ACC112 (cell line): Measurements from ENCODE around the gene SLC15A1.

Source experiments
- H2AFZ ChIP-seq: fragments of 200-600 bp; sonication (generic); one replicate; pipeline ENCODE4 v1.6.0; 2017; ENCODE audit warnings: antibody characterized with exemption, low read length; ENCODE audit not compliant: unreplicated experiment
- H3K27ac ChIP-seq: fragments of 200-600 bp; sonication (generic); 2 replicates; pipeline ENCODE4 v1.5.1; 2014; ENCODE audit warnings: low read depth, mild to moderate bottlenecking, antibody characterized with exemption, low read length, moderate library complexity
- H3K27me3 ChIP-seq: fragments of 200-600 bp; sonication (generic); 2 replicates; pipeline ENCODE4 v1.6.1; 2014; ENCODE audit warnings: mild to moderate bottlenecking, antibody characterized with exemption, low read length, moderate library complexity, mixed read lengths; ENCODE audit not compliant: insufficient read depth
- H3K36me3 ChIP-seq: fragments of 200-600 bp; sonication (generic); 2 replicates; pipeline ENCODE4 v1.6.1; 2016; ENCODE audit warnings: mild to moderate bottlenecking, antibody characterized with exemption, low read length, moderate library complexity, mixed read lengths; ENCODE audit not compliant: insufficient read depth
- H3K4me1 ChIP-seq: fragments of 200-600 bp; sonication (generic); one replicate; pipeline ENCODE4 v1.6.1; 2016; ENCODE audit warnings: low read length, mixed read lengths; ENCODE audit not compliant: insufficient read depth, unreplicated experiment, control insufficient read depth
- H3K4me3 ChIP-seq: fragments of 200-600 bp; sonication (generic); 2 replicates; pipeline ENCODE4 v1.5.1; 2014; ENCODE audit warnings: mild to moderate bottlenecking, low read depth, low read length
- H3K79me2 ChIP-seq: fragments of 200-600 bp; sonication (generic); one replicate; pipeline ENCODE4 v1.6.0; 2016; ENCODE audit warnings: low read length; ENCODE audit not compliant: control insufficient read depth, unreplicated experiment, insufficient read depth

SLC15A1 gene

GRCh38 chr13:98706446-98707110, 45.9 kb downstream of the SLC15A1 start:
- Histone ChIP-seq H3K27me3 (peaks cover 3% of the 10 kb centered on the region), H2AFZ (no peak overlapping the region), H3K79me2 (no peaks in the 10 kb centered on the region), H3K4me1 (no peaks in the 10 kb centered on the region), H3K27ac (no peak overlapping the region), H3K4me3 (no peak overlapping the region), H3K36me3 (no peaks in the 10 kb centered on the region)

DNA sequence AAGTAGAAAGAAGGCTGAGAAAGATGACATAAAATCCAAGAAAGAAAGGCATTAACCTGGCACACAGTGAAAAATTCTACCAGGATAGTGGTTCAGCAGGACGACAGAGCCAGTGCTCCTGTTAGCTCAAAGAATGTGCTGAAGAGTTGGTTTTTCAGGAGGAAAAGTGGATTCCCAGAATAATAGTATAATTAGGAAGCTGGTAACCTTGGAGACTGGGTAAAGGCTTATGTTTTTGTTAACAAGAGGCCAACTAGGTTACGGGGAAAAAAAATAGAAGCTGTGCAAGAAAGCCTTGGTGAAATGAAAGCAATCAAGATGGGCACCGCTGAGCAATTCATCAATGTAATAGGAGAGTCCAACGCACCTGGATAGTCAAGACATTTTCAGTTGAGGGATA, 54.7 kb downstream of the SLC15A1 start:
- H3K4me3 ChIP-seq = no peak overlapping the region
- no peak overlapping the region for H3K27ac ChIP-seq
- H3K79me2 ChIP-seq = no peaks in the 10 kb centered on the region
- no peak overlapping the region for H2AFZ ChIP-seq
- H3K36me3 ChIP-seq = no peaks in the 10 kb centered on the region
- no peaks in the 10 kb centered on the region for H3K4me1 ChIP-seq
- no peaks in the 10 kb centered on the region; the same call in 1 of the 2 replicates for H3K27me3 ChIP-seq

- Histone ChIP-seq H3K36me3 (no peaks in the 10 kb centered on the region), H3K79me2 (no peaks in the 10 kb centered on the region), H3K4me3 (no peak overlapping the region), H3K27ac (no peak overlapping the region), H3K27me3 (no peaks in the 10 kb centered on the region), H2AFZ (no peak overlapping the region), H3K4me1 (no peaks in the 10 kb centered on the region)
Measured at GRCh38 chr13:98693756-98694155, 58.7 kb downstream of the SLC15A1 start.

DNA sequence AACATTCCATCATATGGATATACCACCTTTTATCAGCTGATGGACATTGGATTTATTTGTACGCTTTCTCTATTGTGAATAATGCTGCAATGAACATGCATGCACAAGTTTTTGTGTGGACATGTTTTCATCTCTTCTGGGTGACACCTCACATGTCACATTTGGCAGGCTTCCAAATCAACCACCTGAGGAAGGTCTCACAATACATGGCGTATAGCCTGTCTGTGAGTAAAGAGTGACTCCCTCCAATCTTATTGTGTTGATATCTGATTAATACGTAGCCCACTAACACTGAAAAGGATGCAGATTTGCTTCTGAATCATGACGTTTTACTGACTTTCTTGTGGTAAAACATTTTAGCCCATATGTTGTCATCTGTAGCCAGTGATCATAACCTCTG, 61.1 kb downstream of the SLC15A1 start:
- H3K79me2 ChIP-seq = no peaks in the 10 kb centered on the region
- H3K36me3 ChIP-seq = no peaks in the 10 kb centered on the region
- no peak overlapping the region for H2AFZ ChIP-seq
- H3K27me3 ChIP-seq = peaks cover 3% of the 10 kb centered on the region; the same call in 1 of the 2 replicates
- no peak overlapping the region for H3K27ac ChIP-seq
- no peaks in the 10 kb centered on the region for H3K4me1 ChIP-seq
- H3K4me3 ChIP-seq = no peak overlapping the region

DNA sequence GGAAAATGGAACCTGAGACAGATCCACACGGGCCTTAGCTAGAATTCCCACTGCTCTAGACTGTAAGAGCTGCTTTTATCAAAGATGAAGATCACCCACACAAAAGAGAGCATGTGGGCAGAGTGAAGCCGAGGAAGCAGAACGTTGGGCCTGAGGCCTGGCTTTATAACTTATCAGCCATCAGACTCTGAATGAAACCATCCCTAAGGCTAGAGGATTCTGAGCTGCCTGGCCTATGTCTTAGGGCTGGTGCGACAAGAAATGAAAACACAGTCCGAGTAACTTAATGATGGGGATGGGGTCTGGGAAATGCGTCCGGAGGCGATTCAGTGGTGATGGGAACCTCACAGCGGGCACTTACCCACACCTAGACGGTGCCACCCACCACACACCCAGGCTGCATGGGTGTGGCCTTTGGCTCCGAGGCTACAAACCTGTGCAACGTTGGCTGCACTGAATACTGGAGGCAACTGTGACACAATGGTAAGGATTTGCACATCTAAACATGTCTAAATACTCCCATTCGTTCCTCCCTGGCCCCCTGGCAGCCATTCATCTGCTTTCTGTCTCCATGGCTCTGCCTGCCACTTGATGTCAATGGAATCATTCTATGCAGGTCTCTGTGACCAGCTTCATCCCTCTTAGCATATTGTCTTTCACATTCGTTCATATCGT, 62.0 kb downstream of the SLC15A1 start:
- Histone ChIP-seq H3K36me3 (no peaks in the 10 kb centered on the region), H3K27ac (no peak overlapping the region), H3K79me2 (no peaks in the 10 kb centered on the region), H3K27me3 (peaks cover 8% of the 10 kb centered on the region; the same call in 1 of the 2 replicates), H3K4me1 (no peaks in the 10 kb centered on the region), H2AFZ (no peak overlapping the region), H3K4me3 (no peak overlapping the region)

DNA sequence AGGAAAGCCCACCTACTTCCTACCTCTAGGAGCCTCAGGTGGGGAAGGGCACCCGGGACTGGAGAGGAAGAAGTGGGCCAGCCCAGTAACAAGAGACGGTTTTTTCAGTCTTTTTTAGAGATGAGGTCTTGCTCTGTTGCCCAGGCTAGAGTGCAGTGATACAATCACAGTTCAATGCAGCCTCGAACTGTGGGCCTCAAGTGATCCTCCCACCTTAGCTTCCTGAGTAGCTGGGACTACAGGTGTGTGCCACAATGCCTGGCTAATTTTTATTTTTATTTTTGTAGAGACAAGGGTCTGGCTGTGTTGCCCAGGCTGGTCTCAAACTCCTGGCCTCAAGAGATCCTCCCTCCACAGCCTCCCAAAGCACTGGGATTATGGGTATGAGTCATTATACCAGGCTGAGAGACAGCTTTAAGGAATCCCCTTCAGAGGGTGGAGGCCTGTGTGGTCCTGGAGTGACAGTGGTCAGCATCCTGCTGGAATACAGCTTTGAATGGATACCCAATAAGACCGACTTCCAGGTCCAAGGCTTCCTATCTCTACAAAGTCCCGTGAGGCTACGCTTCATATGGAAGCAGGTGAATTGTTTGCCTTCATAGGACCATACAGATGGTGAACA, 63.0 kb downstream of the SLC15A1 start:
- Histone ChIP-seq H3K4me3 (no peak overlapping the region), H3K4me1 (no peaks in the 10 kb centered on the region), H3K79me2 (no peaks in the 10 kb centered on the region), H3K27ac (no peak overlapping the region), H2AFZ (no peak overlapping the region), H3K27me3 (peaks cover 8% of the 10 kb centered on the region; the same call in 1 of the 2 replicates), H3K36me3 (no peaks in the 10 kb centered on the region)

GRCh38 chr13:98688373-98688772, 64.1 kb downstream of the SLC15A1 start:
- H2AFZ ChIP-seq = no peak overlapping the region
- no peaks in the 10 kb centered on the region for H3K79me2 ChIP-seq
- H3K27ac ChIP-seq = no peak overlapping the region
- H3K4me3 ChIP-seq = no peak overlapping the region
- peaks cover 8% of the 10 kb centered on the region; the same call in 1 of the 2 replicates for H3K27me3 ChIP-seq
- H3K36me3 ChIP-seq = no peaks in the 10 kb centered on the region
- H3K4me1 ChIP-seq = no peaks in the 10 kb centered on the region

DNA sequence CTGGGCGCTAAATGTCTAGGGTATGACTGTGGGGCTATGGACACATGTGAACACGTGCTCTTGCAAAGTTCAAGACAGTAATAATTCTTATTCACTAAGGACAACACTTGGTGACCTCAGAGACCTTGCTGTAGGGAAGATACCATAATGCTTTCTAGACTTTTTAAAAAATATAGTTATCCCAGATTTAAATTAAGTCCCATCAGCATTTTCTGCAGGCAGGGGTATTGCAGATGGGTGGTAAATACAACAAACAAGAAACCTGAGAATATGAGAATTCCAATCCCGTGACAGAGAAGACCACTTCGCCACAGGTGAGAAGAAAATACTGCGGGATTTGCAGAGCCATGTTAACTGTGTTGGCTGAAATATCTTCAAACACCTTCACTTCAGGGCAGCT, 65.2 kb downstream of the SLC15A1 start:
- Histone ChIP-seq H3K79me2 (no peaks in the 10 kb centered on the region), H2AFZ (no peak overlapping the region), H3K27ac (no peak overlapping the region), H3K4me1 (no peaks in the 10 kb centered on the region), H3K36me3 (no peaks in the 10 kb centered on the region), H3K4me3 (no peak overlapping the region), H3K27me3 (peaks cover 8% of the 10 kb centered on the region; the same call in 1 of the 2 replicates)

- Histone ChIP-seq H3K27me3 (peaks cover 8% of the 10 kb centered on the region; the same call in 1 of the 2 replicates), H3K4me1 (no peaks in the 10 kb centered on the region), H3K27ac (no peak overlapping the region), H3K36me3 (no peaks in the 10 kb centered on the region), H2AFZ (no peak overlapping the region), H3K79me2 (no peaks in the 10 kb centered on the region), H3K4me3 (no peak overlapping the region)
Measured at GRCh38 chr13:98686270-98686669, 66.2 kb downstream of the SLC15A1 start.

DNA sequence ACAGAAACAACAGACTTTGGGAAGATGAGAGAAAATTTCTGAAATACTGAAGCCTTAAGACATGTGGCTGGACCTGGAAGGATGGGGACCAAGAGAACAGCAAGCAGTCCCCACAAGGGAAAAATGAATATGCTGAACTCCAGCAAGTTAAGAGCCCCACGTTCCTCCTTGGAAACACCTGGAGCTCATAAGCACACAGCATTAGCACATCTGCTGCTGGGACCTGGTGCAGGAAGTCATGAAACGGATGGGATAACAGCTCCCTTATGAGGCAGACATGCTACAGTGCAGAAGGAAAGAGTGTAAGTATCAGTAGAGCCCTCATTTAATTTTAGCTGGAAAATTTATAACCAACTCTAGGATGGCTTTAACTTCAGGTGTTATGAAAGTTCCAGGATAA, 67.3 kb downstream of the SLC15A1 start:
- no peaks in the 10 kb centered on the region for H3K36me3 ChIP-seq
- no peak overlapping the region for H2AFZ ChIP-seq
- no peaks in the 10 kb centered on the region for H3K4me1 ChIP-seq
- H3K4me3 ChIP-seq = no peak overlapping the region
- no peak overlapping the region for H3K27ac ChIP-seq
- H3K79me2 ChIP-seq = no peaks in the 10 kb centered on the region
- peaks cover 8% of the 10 kb centered on the region; the same call in 1 of the 2 replicates for H3K27me3 ChIP-seq
